Lower leg skin (tissue), 4 donors: ENCODE data around the gene SLC9A9. TPM values are rescaled to one million over a fixed set of nuclear protein-coding genes. Genes with fewer than 3 reads are reported as not detected.

Experiments used
- DNase-seq, 2 donors: peaks; one replicate each; pipeline ENCODE4 v3.0.0-alpha.2; 2019; ENCODE audit warnings: low spot score in 2 of 2
- H3K4me3 ChIP-seq: fragments of 200-600 bp; sonication (generic); 2 replicates; pipeline ENCODE4 v1.5.1; 2017; ENCODE audit warnings: mild to moderate bottlenecking, low read depth; ENCODE audit not compliant: poor library complexity, severe bottlenecking
- POLR2A ChIP-seq, 2 donors: fragments of 450-650 bp; IDR thresholded peaks; one replicate each; pipeline ENCODE4 v1.6.1; 2016 to 2017; ENCODE audit warnings: antibody characterized with exemption in 2 of 2, mild to moderate bottlenecking in 1 of 2, moderate library complexity in 1 of 2
- WGBS, 2 donors: methylation state at CpG; one replicate each; pipeline ENCODE4 v1.1.5; 2018; 5-methylcytosine and 5-hydroxymethylcytosine counted together
- intact Hi-C: fragments of 100-400 bp; cut with DNase I; formaldehyde crosslinking; loops from one replicate; pipeline ENCODE4 v1.15.0; 2023; ENCODE audit warnings: low total_unique reads
- total RNA-seq, 4 donors: library from RNA; depleted of rRNA; stranded (reverse); fragments of >200 nt; gene quantifications; one replicate each; pipeline ENCODE4 v1.1.0, GENCODE V29; 2016
- TF ChIP-seq, protein P1 (sequence below), 3 donors: fragments of 450-650 bp; IDR thresholded peaks; one replicate each; pipeline ENCODE4 v1.5.1; 2016; ENCODE audit warnings: antibody characterized with exemption in 3 of 3, mild to moderate bottlenecking in 3 of 3, moderate library complexity in 2 of 3

SLC9A9 gene
- total RNA-seq, 4 donors from 2014 or later = 14.6 to 40.8 (median 23.7) TPM

DNA sequence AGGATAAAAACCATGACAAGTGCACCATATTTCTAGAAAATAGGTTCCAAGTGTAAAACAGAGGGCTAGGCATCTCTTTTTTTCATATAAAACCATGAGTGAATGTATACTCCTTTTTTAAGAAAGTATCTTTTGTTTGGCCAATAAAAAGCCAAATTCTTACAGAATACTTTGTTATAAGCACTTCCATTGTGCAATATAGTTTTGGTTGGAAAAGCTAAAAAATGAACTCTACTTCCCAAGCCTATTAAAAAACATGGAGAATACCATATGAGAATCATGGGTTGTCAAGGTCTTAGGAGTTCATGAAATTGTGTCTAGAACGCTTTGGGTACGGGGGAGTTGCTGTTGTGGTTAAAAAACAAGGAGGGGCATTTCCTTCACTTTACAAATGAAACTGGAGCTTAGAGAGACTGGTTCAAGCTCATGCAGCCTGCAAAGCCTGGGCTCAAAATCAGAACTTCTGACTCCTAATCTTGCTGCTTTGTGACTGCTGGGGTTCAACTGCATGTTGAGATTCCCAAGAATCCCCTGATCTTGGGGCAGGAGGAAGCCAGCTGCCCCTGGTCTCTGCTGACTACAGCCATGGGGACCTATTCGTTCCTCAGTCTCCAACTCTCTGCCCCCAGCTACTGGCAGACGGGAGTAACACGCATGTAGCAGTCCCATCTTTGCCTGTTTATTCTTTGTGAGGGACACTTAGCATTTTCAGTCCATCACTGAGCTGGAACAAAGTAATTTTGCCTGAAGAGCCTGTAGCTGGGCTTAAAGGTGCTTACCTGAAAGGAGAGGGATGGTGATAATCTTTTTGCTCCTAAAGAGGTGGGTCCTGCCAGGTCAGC is 499.6 kb downstream of the SLC9A9 start:
- 86 to 87% methylated on average over 5 of the region's 5 CpGs for WGBS, 2 donors
- TF ChIP-seq, protein P1, sequence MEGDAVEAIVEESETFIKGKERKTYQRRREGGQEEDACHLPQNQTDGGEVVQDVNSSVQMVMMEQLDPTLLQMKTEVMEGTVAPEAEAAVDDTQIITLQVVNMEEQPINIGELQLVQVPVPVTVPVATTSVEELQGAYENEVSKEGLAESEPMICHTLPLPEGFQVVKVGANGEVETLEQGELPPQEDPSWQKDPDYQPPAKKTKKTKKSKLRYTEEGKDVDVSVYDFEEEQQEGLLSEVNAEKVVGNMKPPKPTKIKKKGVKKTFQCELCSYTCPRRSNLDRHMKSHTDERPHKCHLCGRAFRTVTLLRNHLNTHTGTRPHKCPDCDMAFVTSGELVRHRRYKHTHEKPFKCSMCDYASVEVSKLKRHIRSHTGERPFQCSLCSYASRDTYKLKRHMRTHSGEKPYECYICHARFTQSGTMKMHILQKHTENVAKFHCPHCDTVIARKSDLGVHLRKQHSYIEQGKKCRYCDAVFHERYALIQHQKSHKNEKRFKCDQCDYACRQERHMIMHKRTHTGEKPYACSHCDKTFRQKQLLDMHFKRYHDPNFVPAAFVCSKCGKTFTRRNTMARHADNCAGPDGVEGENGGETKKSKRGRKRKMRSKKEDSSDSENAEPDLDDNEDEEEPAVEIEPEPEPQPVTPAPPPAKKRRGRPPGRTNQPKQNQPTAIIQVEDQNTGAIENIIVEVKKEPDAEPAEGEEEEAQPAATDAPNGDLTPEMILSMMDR (IDR thresholded peaks at IDR 0.05) = no peak
- TF ChIP-seq POLR2A (IDR thresholded peaks at IDR 0.05) = no peak
- intact Hi-C loops = no loop called here
- DNase-seq = no peak
- no peak overlapping the region for H3K4me3 ChIP-seq

DNA sequence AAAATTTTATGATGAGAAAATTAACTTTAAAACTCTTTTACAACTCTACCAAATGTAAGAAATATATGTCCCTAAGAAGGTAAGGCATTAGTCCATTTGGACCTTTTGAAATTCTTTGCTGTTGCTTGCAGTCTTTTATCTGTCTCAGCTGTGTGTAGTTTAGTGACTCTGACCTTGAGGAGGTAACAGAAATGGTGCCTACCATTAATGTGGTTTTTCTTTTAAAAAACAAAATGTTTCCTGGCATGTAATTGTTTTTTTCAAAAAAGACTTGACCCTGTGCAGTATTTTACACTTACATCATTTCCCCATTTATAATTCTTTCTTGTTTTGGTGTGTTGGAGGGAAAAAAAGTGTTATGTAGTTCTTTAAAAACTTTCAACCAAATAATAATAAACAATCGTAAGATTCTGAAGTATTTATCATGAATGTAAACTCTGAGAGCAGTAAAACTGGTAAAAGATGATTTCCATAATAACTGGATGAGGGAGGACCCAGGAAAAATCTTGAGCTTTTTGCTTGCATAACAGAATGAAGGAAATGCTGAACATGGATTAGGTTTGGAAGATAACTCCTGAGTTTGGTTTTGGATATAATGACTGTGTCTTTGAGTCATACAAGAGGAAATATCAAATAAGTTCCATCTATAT is 503.6 kb downstream of the SLC9A9 start:
- intact Hi-C loops = no loop called here
- DNase-seq = no peak
- TF ChIP-seq POLR2A (IDR thresholded peaks at IDR 0.05) = no peak
- TF ChIP-seq, protein P1 (IDR thresholded peaks at IDR 0.05) = no peak
- no peak overlapping the region for H3K4me3 ChIP-seq
- 83 to 93% methylated on average over 1 of the region's 1 CpG for WGBS, 2 donors

DNA sequence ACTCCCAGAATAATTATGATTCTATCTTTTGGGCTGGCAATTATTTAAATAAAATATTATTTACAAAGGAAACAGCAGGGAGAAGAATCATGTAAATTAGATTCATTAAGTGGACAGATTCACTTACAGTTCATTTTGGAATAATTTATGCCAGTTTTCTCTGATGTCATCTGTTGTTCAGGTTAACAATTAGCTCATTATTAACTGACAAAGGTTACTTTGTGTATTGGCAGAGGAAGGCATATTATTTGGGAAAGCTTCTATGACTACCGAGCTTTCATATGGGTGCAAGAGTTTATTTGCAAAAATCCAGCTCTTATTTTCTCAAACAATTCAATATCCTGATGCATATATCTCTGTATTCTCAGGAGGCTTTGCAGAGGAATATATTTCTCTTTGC is 504.3 kb downstream of the SLC9A9 start:
- intact Hi-C loops = no loop called here
- H3K4me3 ChIP-seq = no peak overlapping the region
- no peak for TF ChIP-seq POLR2A (IDR thresholded peaks at IDR 0.05)
- TF ChIP-seq, protein P1 (IDR thresholded peaks at IDR 0.05) = no peak
- DNase-seq = no peak
- WGBS, 2 donors = 69 to 84% methylated on average over 1 of the region's 1 CpG

DNA sequence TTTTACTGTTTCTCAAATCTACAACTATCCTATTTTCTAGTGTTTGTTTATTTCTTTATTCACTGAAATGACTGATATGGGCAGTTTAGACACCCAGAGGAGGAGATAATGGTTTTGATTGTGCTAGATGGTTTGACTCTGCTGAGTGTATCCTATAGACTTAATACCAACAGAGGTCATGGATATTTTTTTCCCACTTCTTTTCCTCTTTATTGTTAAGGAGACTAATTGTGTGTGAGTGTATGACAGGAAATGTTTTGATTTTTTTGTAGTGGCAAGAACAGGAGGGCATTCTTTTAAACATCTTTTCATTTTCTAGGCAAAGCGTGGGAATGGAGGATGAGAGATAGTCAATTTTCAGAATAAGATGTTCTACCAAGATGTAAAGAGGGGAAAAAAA is 505.2 kb downstream of the SLC9A9 start:
- 89 to 92% methylated on average over 1 of the region's 1 CpG for WGBS, 2 donors
- intact Hi-C loops = no loop called here
- DNase-seq = no peak
- TF ChIP-seq, protein P1 (IDR thresholded peaks at IDR 0.05) = no peak
- TF ChIP-seq POLR2A (IDR thresholded peaks at IDR 0.05) = no peak
- H3K4me3 ChIP-seq = no peak overlapping the region

DNA sequence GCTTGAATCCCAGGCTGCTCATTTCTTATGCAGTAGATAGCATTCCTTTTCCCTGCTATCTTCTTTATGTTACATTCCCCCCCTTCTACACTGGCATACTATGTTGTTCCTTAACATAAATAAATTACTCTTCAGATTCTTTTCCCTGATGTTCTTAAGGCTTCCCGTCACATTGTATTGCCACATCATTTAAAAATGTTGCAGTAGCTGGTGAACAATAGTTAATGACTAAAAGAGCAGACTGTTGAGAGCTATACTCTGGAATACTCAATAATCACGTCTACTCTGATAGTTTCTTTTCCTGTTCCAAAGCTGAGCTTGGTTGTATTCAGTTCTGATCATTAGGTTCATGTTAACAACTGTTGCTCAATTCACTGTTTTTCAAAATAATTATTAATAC is 508.8 kb downstream of the SLC9A9 start:
- 83 to 92% methylated on average over 2 of the region's 2 CpGs for WGBS, 2 donors
- intact Hi-C loops = no loop called here
- no peak overlapping the region for H3K4me3 ChIP-seq
- TF ChIP-seq POLR2A (IDR thresholded peaks at IDR 0.05) = no peak
- TF ChIP-seq, protein P1 (IDR thresholded peaks at IDR 0.05) = no peak
- DNase-seq = no peak
